MM.1S (cell line): Measurements from ENCODE around the gene BCAS4.

Source experiments
- CTCF ChIP-seq: fragments of 300-600 bp; sonication (generic); IDR thresholded peaks from 2 replicates; pipeline ENCODE4 v1.5.1; 2016; ENCODE audit warnings: antibody characterized with exemption, low read length, mixed read lengths
- EZH2 ChIP-seq: fragments of 300-600 bp; sonication (generic); optimal IDR thresholded peaks from 2 replicates; pipeline ENCODE3; 2017; ENCODE audit warnings: low read depth, mild to moderate bottlenecking, antibody characterized with exemption, low read length, mixed read lengths
- EZH2phosphoT487 ChIP-seq: fragments of 300-600 bp; sonication (generic); IDR thresholded peaks from 2 replicates; pipeline ENCODE4 v1.6.1; 2018; ENCODE audit warnings: antibody characterized with exemption, low read length

- TF ChIP-seq CTCF: no peak
- TF ChIP-seq EZH2: no peak
- TF ChIP-seq EZH2phosphoT487: no peak
Measured at GRCh38 chr20:50916257-50916656, 121.4 kb downstream of the BCAS4 start.
